Activated CD8-positive, alpha-beta memory T cell treated with anti-CD3 and anti-CD28 coated beads, Interleukin-2, amount 50 U/mL, for 4 hours (primary cell): ENCODE measurements around the gene NCAM1.

Experiments
- DNase-seq: peaks from one replicate; pipeline ENCODE4 v3.0.0-alpha.2; 2020

The NCAM1 gene

DNA sequence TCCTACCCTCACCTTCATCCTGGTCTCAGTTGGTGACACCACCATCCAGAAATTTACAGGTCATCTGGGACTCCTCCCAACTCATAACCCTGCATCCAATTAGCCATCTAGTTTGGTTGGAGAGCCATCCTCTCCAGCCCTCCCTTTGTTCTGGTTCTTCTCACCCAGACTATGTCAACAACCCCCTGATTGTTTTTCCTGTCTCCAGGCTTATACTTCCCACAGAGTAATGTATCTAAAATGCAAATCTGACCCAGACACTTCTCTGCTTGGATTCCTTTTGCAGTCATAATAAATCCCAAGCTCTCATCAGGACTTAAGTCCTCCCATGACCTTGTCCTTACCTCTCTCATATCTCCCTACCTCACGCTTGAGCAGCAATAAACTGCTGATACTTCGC is 356.1 kb downstream of the NCAM1 start:
- DNase-seq, result no peak

DNA sequence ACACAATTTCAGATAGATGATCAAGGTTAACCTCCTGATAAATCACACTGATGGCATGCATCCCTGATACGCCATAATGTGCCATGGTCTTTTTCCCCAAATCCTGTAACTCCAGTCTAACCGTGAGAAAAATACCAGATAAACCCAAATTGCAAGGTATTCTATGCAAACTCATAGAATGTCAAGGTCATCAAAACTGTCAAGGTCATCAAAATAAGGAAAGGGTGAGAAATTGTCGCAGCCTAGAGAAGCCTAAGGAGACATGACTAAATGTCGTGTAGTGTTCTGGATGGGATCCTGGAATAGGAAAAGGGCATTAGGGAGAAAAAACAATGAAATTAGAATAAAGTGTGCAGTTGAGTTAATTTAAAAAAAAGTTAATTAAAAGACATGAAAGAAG is 357.9 kb downstream of the NCAM1 start:
- no peak for DNase-seq

DNA sequence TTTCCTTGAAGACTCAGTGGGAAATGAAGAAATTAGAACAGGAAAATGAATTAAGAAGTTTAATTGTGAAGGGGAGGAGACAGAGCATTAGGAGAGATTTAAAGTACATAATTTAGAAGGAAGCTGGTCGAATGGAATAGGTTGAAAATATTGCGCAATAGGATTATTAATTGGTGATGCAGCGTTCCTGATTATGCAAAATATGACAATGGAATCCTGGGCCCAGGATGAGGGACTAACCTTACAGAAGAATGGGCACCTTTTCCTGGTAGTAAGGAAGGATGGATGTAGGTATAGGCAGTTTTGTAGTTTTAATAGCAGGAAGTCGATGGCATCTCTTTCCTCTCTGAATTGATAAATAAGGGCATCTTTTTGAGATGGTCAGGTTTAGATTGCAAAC is 360.9 kb downstream of the NCAM1 start:
- DNase-seq, result no peak

DNA sequence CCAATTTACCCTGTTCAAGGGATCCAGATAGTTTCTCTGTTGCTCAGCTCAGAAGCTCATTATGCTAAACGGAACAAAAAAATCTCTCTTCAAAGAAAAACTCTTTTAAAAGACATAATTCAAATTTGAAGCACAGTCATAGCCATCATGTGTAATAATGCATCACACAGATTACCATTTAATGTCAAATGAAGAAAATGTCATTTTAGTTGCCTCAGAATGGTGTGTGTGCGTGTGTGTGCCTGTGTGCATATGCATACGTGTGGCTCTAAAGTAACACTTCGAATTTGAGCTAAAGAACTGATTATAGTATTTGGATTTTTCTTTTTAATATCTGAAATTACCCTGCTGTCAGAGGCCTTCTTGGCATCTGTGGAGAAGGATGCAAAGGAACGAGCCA is 363.0 kb downstream of the NCAM1 start:
- no peak for DNase-seq
